Tibial nerve (tissue), 3 donors: ENCODE results near the gene GLRX5.

Experiments used
- CTCF ChIP-seq, 5 experiments: fragments of 200-600 bp in 3 of 5; fragments of 450-650 bp in 2 of 5; sonication (generic) in 3 of 5; IDR thresholded peaks; one replicate each; pipeline ENCODE4 v1.5.1; 2016 to 2019; ENCODE audit warnings: antibody characterized with exemption in 5 of 5, mild to moderate bottlenecking in 3 of 5, moderate library complexity in 2 of 5
- POLR2A ChIP-seq, 2 donors: fragments of 450-650 bp; IDR thresholded peaks; one replicate each; pipeline ENCODE4 v1.6.1; 2017; ENCODE audit warnings: antibody characterized with exemption in 2 of 2, mild to moderate bottlenecking in 2 of 2, moderate library complexity in 2 of 2

DNA sequence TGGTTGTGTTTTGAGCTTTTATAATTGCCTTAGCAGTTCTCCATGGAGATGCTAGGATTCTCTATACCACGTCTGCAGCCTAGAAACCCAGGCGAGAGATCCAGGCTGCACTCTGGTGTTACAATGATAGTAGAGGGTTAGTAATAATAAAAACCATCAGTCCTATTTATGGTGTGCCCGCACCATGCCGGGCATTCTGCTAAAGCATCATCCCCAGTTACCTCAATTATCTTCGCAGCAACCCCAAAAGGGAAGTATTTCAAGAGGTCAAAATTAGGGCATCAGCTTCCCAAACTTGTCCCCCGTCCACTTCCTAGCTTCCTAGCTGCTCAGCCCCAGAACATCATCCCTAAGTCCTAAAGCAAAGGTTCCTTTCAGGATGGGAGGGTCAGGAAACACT is 21.6 kb upstream of the GLRX5 start:
- TF ChIP-seq CTCF (IDR thresholded peaks at IDR 0.05) (no peak), POLR2A (IDR thresholded peaks at IDR 0.05) (no peak)
